CMK (cell line): ENCODE results near the gene CFAP77.

ENCODE experiments used
- DNase-seq: peaks from one replicate; pipeline ENCODE4 v3.0.0-alpha.2; 2010; ENCODE audit warnings: low read depth

Gene CFAP77

GRCh38 chr9:132451276-132451675 is 41.3 kb downstream of the CFAP77 start:
- DNase-seq = no peak

GRCh38 chr9:132456241-132456640 is 46.2 kb downstream of the CFAP77 start:
- DNase-seq = no peak

- DNase-seq = no peak
Observed at GRCh38 chr9:132457504-132458236, 47.7 kb downstream of the CFAP77 start.

GRCh38 chr9:132458432-132458831 is 48.4 kb downstream of the CFAP77 start:
- no peak for DNase-seq

- no peak for DNase-seq
Observed at GRCh38 chr9:132459661-132460060, 49.6 kb downstream of the CFAP77 start.

- no peak for DNase-seq
Observed at GRCh38 chr9:132460240-132460639, 50.2 kb downstream of the CFAP77 start.

- DNase-seq = no peak
Observed at GRCh38 chr9:132461281-132461896, 51.4 kb downstream of the CFAP77 start.

- DNase-seq = no peak
Observed at GRCh38 chr9:132461971-132462370, 52.0 kb downstream of the CFAP77 start.

GRCh38 chr9:132464547-132464946 is 54.5 kb downstream of the CFAP77 start:
- no peak for DNase-seq

GRCh38 chr9:132465131-132465635 is 55.2 kb downstream of the CFAP77 start:
- DNase-seq = no peak

GRCh38 chr9:132472199-132472598 is 62.2 kb downstream of the CFAP77 start:
- DNase-seq = no peak

- no peak for DNase-seq
Observed at GRCh38 chr9:132472599-132472998, 62.6 kb downstream of the CFAP77 start.

- DNase-seq = no peak
Observed at GRCh38 chr9:132474253-132474652, 64.2 kb downstream of the CFAP77 start.

GRCh38 chr9:132478353-132479050 is 68.5 kb downstream of the CFAP77 start:
- no peak for DNase-seq

- no peak for DNase-seq
Observed at GRCh38 chr9:132479733-132480132, 69.7 kb downstream of the CFAP77 start.

GRCh38 chr9:132481053-132481849 is 71.2 kb downstream of the CFAP77 start:
- no peak for DNase-seq

GRCh38 chr9:132482196-132482813 is 72.3 kb downstream of the CFAP77 start:
- no peak for DNase-seq

- DNase-seq = no peak
Observed at GRCh38 chr9:132485393-132485792, 75.4 kb downstream of the CFAP77 start.

GRCh38 chr9:132486706-132487350 is 76.8 kb downstream of the CFAP77 start:
- DNase-seq = no peak

GRCh38 chr9:132487351-132487791 is 77.4 kb downstream of the CFAP77 start:
- no peak for DNase-seq

- DNase-seq = no peak
Observed at GRCh38 chr9:132487980-132488535, 78.0 kb downstream of the CFAP77 start.
